OCI-LY3 (cell line): Measurements from ENCODE around the gene BICD2.

Experiments
- H2AFZ ChIP-seq: fragments of 200-600, 300-600 bp; shearing (Covaris generic); 2 replicates; pipeline ENCODE4 v1.6.0; 2014; ENCODE audit warnings: antibody characterized with exemption, low read depth, low read length
- H3K27ac ChIP-seq: fragments of 200-600, 300-600 bp; sonication (generic); 2 replicates; pipeline ENCODE4 v1.5.1; 2014; ENCODE audit warnings: mild to moderate bottlenecking, low read length, moderate library complexity, mixed read lengths
- H3K27me3 ChIP-seq: fragments of 200-600, 300-600 bp; sonication (generic); 2 replicates; pipeline ENCODE4 v1.6.1; 2014; ENCODE audit warnings: low read depth, low read length, mixed read lengths
- H3K36me3 ChIP-seq: fragments of 200-600, 300-600 bp; sonication (generic); replicated peaks from 2 replicates; pipeline ENCODE3; 2014; ENCODE audit warnings: low read depth, low read length, mixed read lengths
- H3K4me1 ChIP-seq: fragments of 300-600, 200-600 bp; sonication (generic); 2 replicates; pipeline ENCODE4 v1.6.1; 2014; ENCODE audit warnings: low read length, mixed read lengths
- H3K4me2 ChIP-seq: fragments of 200-600, 300-600 bp; sonication (generic); 2 replicates; pipeline ENCODE4 v1.6.1; 2014; ENCODE audit warnings: low read length, mixed read lengths
- H3K4me3 ChIP-seq: fragments of 300-600, 200-600 bp; sonication (generic); 2 replicates; pipeline ENCODE4 v1.5.1; 2014; ENCODE audit warnings: antibody characterized with exemption, mild to moderate bottlenecking, low read length, moderate library complexity
- H3K79me2 ChIP-seq: fragments of 300-600, 200-600 bp; shearing (Covaris generic); 2 replicates; pipeline ENCODE4 v1.6.1; 2014; ENCODE audit warnings: mild to moderate bottlenecking, low read length, mixed read lengths
- H3K9ac ChIP-seq: fragments of 300-600, 200-600 bp; shearing (Covaris generic); 2 replicates; pipeline ENCODE4 v1.6.0; 2014; ENCODE audit warnings: mild to moderate bottlenecking, low read length, moderate library complexity
- H3K9me3 ChIP-seq: fragments of 200-600, 300-600 bp; shearing (Covaris generic); 2 replicates; pipeline ENCODE4 v1.6.1; 2014; ENCODE audit warnings: low read length, mixed read lengths; ENCODE audit not compliant: insufficient read depth
- H4K20me1 ChIP-seq: fragments of 200-600, 300-600 bp; sonication (generic); 2 replicates; pipeline ENCODE4 v1.6.1; 2016; ENCODE audit warnings: low read length, mixed read lengths; ENCODE audit not compliant: insufficient read depth
- CTCF ChIP-seq: fragments of 200-600, 300-600 bp; sonication (generic); IDR thresholded peaks from 2 replicates; pipeline ENCODE4 v1.5.1; 2014; ENCODE audit warnings: antibody characterized with exemption, low read length, low read depth
- EZH2phosphoT487 ChIP-seq: fragments of 200-600 bp; shearing (Covaris generic); IDR thresholded peaks from 2 replicates; pipeline ENCODE4 v1.6.1; 2018; ENCODE audit warnings: antibody characterized with exemption, mixed run types, low read depth

BICD2 gene

GRCh38 chr9:92786298-92786697, 21.7 kb upstream of the BICD2 start:
- H3K9me3 ChIP-seq: peaks cover 12% of the 10 kb centered on the region
- no peak overlapping the region for H3K27ac ChIP-seq
- H3K4me2 ChIP-seq: no peak overlapping the region
- H3K79me2 ChIP-seq: no peaks in the 10 kb centered on the region
- H3K4me3 ChIP-seq: no peak overlapping the region
- H3K9ac ChIP-seq: no peak overlapping the region
- no peaks in the 10 kb centered on the region for H3K36me3 ChIP-seq
- no peaks in the 10 kb centered on the region for H3K27me3 ChIP-seq
- no peaks in the 10 kb centered on the region for H4K20me1 ChIP-seq
- H2AFZ ChIP-seq: no peak overlapping the region
- no peak for TF ChIP-seq CTCF
- TF ChIP-seq EZH2phosphoT487: no peak
- peaks cover 8% of the 10 kb centered on the region for H3K4me1 ChIP-seq

- no peak overlapping the region for H3K9ac ChIP-seq
- TF ChIP-seq CTCF (no peak), EZH2phosphoT487 (no peak)
- H3K4me3 ChIP-seq: no peak overlapping the region
- no peak overlapping the region for H2AFZ ChIP-seq
- H3K27me3 ChIP-seq: no peaks in the 10 kb centered on the region
- no peaks in the 10 kb centered on the region for H4K20me1 ChIP-seq
- H3K4me1 ChIP-seq: no peaks in the 10 kb centered on the region
- no peak overlapping the region for H3K4me2 ChIP-seq
- peaks cover 12% of the 10 kb centered on the region for H3K9me3 ChIP-seq
- H3K27ac ChIP-seq: no peak overlapping the region
- no peaks in the 10 kb centered on the region for H3K79me2 ChIP-seq
- no peaks in the 10 kb centered on the region for H3K36me3 ChIP-seq
These were observed 17.3 kb upstream of the BICD2 start for GRCh38 chr9:92781899-92782298.

DNA sequence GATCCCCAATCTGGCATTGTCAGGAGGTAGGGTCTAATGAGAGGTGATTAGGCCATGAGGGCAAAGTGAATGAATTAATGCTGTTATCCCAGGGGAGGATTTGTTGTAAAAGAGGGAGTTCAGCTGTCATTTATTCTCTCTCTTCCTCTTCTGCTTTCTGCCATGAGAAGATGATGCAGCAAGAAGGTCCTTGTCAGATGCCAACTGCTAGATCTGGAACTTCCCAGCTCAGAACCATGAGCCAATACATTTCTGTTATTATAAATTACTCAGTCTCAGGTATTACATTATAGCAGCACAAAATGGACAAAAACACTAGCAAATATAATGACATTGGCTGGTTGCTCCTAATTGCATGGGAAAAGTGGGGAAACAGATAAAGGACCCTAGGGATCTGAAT, 15.6 kb upstream of the BICD2 start:
- H2AFZ ChIP-seq: no peak overlapping the region
- TF ChIP-seq CTCF (no peak), EZH2phosphoT487 (no peak)
- no peaks in the 10 kb centered on the region for H4K20me1 ChIP-seq
- H3K9ac ChIP-seq: no peak overlapping the region
- no peaks in the 10 kb centered on the region for H3K4me1 ChIP-seq
- H3K27me3 ChIP-seq: no peaks in the 10 kb centered on the region
- no peaks in the 10 kb centered on the region for H3K79me2 ChIP-seq
- H3K4me2 ChIP-seq: no peak overlapping the region
- H3K9me3 ChIP-seq: peaks cover under 1% of the 10 kb centered on the region; the same call in 1 of the 2 replicates
- no peaks in the 10 kb centered on the region for H3K36me3 ChIP-seq
- no peak overlapping the region for H3K27ac ChIP-seq
- H3K4me3 ChIP-seq: no peak overlapping the region

DNA sequence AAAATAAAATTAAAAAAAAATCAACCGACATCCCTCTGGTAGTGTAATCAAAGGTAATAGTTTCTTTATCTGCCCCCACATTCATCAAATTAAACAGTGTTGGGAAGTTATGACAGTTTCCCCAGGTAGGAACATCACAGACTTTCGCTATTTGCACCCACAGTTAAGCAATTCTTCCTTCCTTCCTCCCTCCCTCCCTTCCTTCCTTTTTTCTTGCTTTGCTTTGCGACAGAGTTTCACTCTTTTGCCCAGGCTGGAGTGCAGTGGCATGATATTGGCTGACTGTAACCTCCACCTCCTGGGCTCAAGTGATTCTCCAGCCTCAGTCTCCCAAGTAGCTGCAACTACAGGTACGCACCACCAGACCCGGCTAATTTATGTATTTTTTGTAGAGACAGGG, 10.8 kb upstream of the BICD2 start:
- no peak overlapping the region for H2AFZ ChIP-seq
- no peaks in the 10 kb centered on the region for H3K27me3 ChIP-seq
- TF ChIP-seq EZH2phosphoT487 (no peak), CTCF (no peak)
- no peak overlapping the region for H3K4me2 ChIP-seq
- H3K27ac ChIP-seq: no peak overlapping the region
- H3K9ac ChIP-seq: no peak overlapping the region
- H4K20me1 ChIP-seq: no peaks in the 10 kb centered on the region
- H3K4me1 ChIP-seq: no peaks in the 10 kb centered on the region
- no peaks in the 10 kb centered on the region for H3K9me3 ChIP-seq
- no peaks in the 10 kb centered on the region for H3K79me2 ChIP-seq
- H3K4me3 ChIP-seq: no peak overlapping the region
- no peaks in the 10 kb centered on the region for H3K36me3 ChIP-seq
